HL-60 (cell line): ENCODE results near the gene SSNA1.

Source experiments
- DNase-seq, 2 experiments: peaks; one replicate each; pipeline ENCODE4 v3.0.0-alpha.2; 2010 to 2020; ENCODE audit warnings: low read depth in 1 of 2, low spot score in 1 of 2
- H3K27ac ChIP-seq: fragments of 250-450 bp; sonication (Bioruptor Pico); replicated peaks from 2 replicates; pipeline ENCODE4 v1.5.1; 2020; ENCODE audit warnings: mild to moderate bottlenecking, moderate library complexity
- H3K27me3 ChIP-seq: fragments of 250-450 bp; sonication (Bioruptor Pico); 2 replicates; pipeline ENCODE4 v1.5.1; 2021; ENCODE audit warnings: mild to moderate bottlenecking, moderate library complexity; ENCODE audit not compliant: insufficient read depth, poor library complexity, severe bottlenecking
- H3K4me3 ChIP-seq: replicated peaks from 2 replicates; pipeline ENCODE4 v1.5.1; 2011; ENCODE audit warnings: mild to moderate bottlenecking, control low read depth, low read length; ENCODE audit not compliant: insufficient read depth
- GABPA ChIP-seq: IDR thresholded peaks from 2 replicates; pipeline ENCODE4 v1.6.1; 2012; ENCODE audit warnings: low read depth
- POLR2AphosphoS5 ChIP-seq: IDR thresholded peaks from 2 replicates; pipeline ENCODE4 v1.6.1; 2012; ENCODE audit warnings: low read depth
- SPI1 ChIP-seq: IDR thresholded peaks from 2 replicates; pipeline ENCODE4 v1.6.1; 2012; ENCODE audit warnings: low read depth, mild to moderate bottlenecking, borderline replicate concordance
- TF ChIP-seq, protein P1 (sequence below): IDR thresholded peaks from 2 replicates; pipeline ENCODE4 v1.6.1; 2012; ENCODE audit warnings: low read depth; ENCODE audit not compliant: insufficient replicate concordance
- TF ChIP-seq, protein P2 (sequence below): IDR thresholded peaks from one replicate; pipeline ENCODE4 v1.5.1; 2011; ENCODE audit warnings: low read length, control low read depth, inconsistent platforms; ENCODE audit not compliant: insufficient read depth

SSNA1 gene

DNA sequence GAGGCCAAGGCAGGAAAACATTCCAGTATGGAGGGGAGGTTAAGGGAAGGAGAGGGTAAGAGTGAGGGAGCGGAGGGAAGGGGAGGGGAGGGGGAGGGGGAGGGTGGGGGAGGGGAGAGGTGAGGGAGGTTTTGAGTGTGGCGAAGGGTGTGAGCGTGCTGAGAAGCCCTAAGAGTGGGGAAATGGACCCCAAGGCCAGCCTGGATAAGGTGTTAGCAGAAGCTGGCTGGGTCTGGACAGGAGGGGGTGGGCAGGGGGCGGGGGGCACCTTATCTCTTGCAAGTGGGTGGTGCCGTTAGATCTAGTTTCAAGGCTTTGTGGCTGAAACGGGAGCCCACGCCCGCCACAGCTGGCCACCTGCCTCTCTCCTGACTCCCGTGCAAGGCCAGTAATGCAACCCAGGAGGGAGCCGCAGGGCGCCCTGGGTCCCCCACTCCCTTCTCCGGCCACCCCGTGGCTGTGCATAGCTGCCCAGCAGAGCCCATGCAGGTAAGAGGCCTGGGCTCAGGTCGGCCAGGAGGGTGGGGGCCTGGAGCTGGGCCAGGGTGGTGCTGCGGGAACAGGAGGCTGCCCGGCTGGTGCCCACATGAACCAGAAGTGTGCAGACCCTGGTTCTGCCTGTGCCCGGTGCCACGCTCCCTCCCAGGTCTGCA is 39.5 kb downstream of the SSNA1 start:
- no peak for DNase-seq
- Histone ChIP-seq H3K4me3 (no peak overlapping the region), H3K27me3 (peaks cover 2% of the 10 kb centered on the region), H3K27ac (no peak overlapping the region)
- TF ChIP-seq, protein P1, sequence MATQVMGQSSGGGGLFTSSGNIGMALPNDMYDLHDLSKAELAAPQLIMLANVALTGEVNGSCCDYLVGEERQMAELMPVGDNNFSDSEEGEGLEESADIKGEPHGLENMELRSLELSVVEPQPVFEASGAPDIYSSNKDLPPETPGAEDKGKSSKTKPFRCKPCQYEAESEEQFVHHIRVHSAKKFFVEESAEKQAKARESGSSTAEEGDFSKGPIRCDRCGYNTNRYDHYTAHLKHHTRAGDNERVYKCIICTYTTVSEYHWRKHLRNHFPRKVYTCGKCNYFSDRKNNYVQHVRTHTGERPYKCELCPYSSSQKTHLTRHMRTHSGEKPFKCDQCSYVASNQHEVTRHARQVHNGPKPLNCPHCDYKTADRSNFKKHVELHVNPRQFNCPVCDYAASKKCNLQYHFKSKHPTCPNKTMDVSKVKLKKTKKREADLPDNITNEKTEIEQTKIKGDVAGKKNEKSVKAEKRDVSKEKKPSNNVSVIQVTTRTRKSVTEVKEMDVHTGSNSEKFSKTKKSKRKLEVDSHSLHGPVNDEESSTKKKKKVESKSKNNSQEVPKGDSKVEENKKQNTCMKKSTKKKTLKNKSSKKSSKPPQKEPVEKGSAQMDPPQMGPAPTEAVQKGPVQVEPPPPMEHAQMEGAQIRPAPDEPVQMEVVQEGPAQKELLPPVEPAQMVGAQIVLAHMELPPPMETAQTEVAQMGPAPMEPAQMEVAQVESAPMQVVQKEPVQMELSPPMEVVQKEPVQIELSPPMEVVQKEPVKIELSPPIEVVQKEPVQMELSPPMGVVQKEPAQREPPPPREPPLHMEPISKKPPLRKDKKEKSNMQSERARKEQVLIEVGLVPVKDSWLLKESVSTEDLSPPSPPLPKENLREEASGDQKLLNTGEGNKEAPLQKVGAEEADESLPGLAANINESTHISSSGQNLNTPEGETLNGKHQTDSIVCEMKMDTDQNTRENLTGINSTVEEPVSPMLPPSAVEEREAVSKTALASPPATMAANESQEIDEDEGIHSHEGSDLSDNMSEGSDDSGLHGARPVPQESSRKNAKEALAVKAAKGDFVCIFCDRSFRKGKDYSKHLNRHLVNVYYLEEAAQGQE = no peak
- TF ChIP-seq POLR2AphosphoS5 = no peak
- no peak for TF ChIP-seq SPI1
- TF ChIP-seq GABPA = no peak
- TF ChIP-seq, protein P2, sequence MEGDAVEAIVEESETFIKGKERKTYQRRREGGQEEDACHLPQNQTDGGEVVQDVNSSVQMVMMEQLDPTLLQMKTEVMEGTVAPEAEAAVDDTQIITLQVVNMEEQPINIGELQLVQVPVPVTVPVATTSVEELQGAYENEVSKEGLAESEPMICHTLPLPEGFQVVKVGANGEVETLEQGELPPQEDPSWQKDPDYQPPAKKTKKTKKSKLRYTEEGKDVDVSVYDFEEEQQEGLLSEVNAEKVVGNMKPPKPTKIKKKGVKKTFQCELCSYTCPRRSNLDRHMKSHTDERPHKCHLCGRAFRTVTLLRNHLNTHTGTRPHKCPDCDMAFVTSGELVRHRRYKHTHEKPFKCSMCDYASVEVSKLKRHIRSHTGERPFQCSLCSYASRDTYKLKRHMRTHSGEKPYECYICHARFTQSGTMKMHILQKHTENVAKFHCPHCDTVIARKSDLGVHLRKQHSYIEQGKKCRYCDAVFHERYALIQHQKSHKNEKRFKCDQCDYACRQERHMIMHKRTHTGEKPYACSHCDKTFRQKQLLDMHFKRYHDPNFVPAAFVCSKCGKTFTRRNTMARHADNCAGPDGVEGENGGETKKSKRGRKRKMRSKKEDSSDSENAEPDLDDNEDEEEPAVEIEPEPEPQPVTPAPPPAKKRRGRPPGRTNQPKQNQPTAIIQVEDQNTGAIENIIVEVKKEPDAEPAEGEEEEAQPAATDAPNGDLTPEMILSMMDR = no peak

DNA sequence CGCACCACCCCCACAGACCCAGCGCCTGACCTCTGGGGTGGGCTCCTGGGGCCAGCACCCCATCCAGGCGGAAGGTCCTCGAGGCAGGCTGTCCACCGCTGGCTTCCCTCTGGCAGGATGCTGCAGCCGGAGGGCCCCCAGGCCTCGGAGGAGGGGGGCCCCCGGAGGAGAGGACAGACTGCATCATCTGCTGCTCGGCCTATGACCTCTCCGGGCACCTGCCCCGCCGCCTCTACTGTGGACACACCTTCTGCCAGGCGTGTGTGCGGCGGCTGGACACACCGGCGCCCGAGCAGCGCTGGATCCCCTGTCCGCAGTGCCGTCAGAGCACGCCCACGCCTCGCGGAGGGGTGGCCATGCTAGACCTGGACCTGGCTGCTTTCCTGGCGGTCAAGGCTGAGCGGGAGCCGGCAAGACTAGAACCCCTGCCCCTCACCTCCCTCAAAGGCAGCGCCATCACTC is 40.1 kb downstream of the SSNA1 start:
- no peak overlapping the region for H3K4me3 ChIP-seq
- peaks cover 6% of the 10 kb centered on the region for H3K27me3 ChIP-seq
- DNase-seq = no peak
- no peak overlapping the region for H3K27ac ChIP-seq
- no peak for TF ChIP-seq POLR2AphosphoS5
- TF ChIP-seq, protein P1 = no peak
- no peak for TF ChIP-seq GABPA
- TF ChIP-seq, protein P2 = no peak
- TF ChIP-seq SPI1 = no peak

DNA sequence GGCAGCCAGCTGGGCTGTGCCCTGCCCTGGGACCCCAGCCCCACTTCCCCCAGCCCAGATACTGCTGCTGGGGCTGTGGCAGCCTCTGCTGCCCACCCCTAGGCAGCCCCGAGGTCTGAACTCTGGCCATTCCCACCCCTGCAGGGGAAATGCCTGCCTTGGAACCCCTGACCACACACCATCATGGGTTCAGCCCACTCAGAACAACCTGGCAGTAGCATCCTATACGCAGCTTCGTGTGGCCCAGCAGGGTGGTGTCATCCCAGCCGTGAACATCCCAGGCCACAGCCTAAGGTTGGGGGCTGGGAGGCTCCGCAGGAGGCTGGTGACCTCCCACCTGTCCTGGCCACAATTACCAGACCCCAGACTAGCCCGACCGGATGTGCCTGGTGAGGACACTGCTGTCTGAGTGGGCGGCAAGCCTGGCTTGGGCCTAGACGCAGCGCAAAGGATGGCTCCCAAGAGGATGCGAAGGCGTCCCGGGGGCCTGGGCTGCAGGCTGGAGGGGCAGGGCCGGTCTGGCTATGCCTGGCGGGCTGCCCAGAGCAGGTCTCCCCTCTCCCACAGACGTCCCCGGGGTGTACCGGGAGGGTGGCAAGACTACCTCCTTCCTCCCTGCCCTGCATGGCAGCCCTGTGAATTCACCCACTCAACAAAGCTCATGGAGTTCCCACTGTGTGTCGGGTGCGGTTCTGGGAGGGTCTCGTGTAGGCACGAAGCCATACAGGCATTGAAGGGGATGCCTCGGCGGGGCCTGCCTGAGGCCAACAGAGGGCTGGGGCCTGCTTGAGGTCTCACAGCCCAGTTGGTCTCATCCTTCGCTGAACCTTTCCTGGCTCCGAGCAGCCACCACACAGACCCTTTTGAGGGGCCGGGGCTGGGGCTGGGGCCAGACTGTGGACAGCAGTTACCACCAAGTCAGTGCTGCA is 40.8 kb downstream of the SSNA1 start:
- no peak for DNase-seq
- no peak overlapping the region for H3K27ac ChIP-seq
- H3K4me3 ChIP-seq = no peak overlapping the region
- TF ChIP-seq SPI1 (no peak), POLR2AphosphoS5 (no peak), GABPA (no peak)
- TF ChIP-seq, protein P2 = no peak
- TF ChIP-seq, protein P1 = no peak
- H3K27me3 ChIP-seq = peaks cover 8% of the 10 kb centered on the region
